Ramos (cell line): ENCODE data around the gene LPO.

Experiments used
- in situ Hi-C: fragments of 300-500 bp; cut with MboI; formaldehyde crosslinking; loops from one replicate; pipeline ENCODE4 v1.14.3; 2022; ENCODE audit warnings: low sequenced_read_pairs; ENCODE audit not compliant: unreplicated experiment

The LPO gene

GRCh38 chr17:58314706-58315015 lies 76.3 kb downstream of the LPO start:
- in situ Hi-C loops, result loop anchor here (5.0 kb wide), 1 partner anchor 133 kb away; no protein-coding TSS in a partner anchor

- in situ Hi-C loops, result loop anchor here (5.0 kb wide), 1 partner anchor 132 kb away; no protein-coding TSS in a partner anchor
Observed at GRCh38 chr17:58315281-58315711, 76.9 kb downstream of the LPO start.

- in situ Hi-C loops, result loop anchor here (5.0 kb wide), 1 partner anchor 132 kb away; no protein-coding TSS in a partner anchor
Observed at GRCh38 chr17:58315750-58316149, 77.4 kb downstream of the LPO start.

GRCh38 chr17:58316260-58316960 lies 78.0 kb downstream of the LPO start:
- in situ Hi-C loops, result loop anchor here (5.0 kb wide), 1 partner anchor 131 kb away; no protein-coding TSS in a partner anchor

- in situ Hi-C loops, result loop anchor here (5.0 kb wide), 1 partner anchor 130 kb away; no protein-coding TSS in a partner anchor
Observed at GRCh38 chr17:58317421-58318064, 79.2 kb downstream of the LPO start.

GRCh38 chr17:58318065-58318481 lies 79.7 kb downstream of the LPO start:
- in situ Hi-C loops, result loop anchor here (5.0 kb wide), 1 partner anchor 129 kb away; no protein-coding TSS in a partner anchor
